GM04504 (cell line): ENCODE results near the gene DYSF.
"Not testable (repeated sequence)": the region's sequence is repeated elsewhere in the genome, so short reads cannot be mapped to it uniquely, and the experiment has no call there.

Experiments used
- DNase-seq: peaks from one replicate; pipeline ENCODE4 v3.0.0-alpha.2; 2012; ENCODE audit warnings: low read depth

The DYSF gene

GRCh38 chr2:71472019-71472418 lies 18.7 kb downstream of the DYSF start:
- no peak for DNase-seq

GRCh38 chr2:71473346-71474031 lies 20.1 kb downstream of the DYSF start:
- DNase-seq = no peak

GRCh38 chr2:71474116-71474743 lies 20.9 kb downstream of the DYSF start:
- DNase-seq = no peak

- no peak for DNase-seq
These were observed 21.5 kb downstream of the DYSF start for GRCh38 chr2:71474744-71475397.

GRCh38 chr2:71476495-71476894 lies 23.1 kb downstream of the DYSF start:
- no peak for DNase-seq

- no peak for DNase-seq
These were observed 23.9 kb downstream of the DYSF start for GRCh38 chr2:71477231-71477691.

GRCh38 chr2:71478806-71479205 lies 25.4 kb downstream of the DYSF start:
- no peak for DNase-seq

- no peak for DNase-seq
These were observed 25.9 kb downstream of the DYSF start for GRCh38 chr2:71479261-71479660.

- DNase-seq = no peak
These were observed 27.8 kb downstream of the DYSF start for GRCh38 chr2:71481111-71481510.

GRCh38 chr2:71482055-71482454 lies 28.7 kb downstream of the DYSF start:
- DNase-seq = no peak

GRCh38 chr2:71483246-71483645 lies 29.9 kb downstream of the DYSF start:
- no peak for DNase-seq

GRCh38 chr2:71484354-71484753 lies 31.0 kb downstream of the DYSF start:
- no peak for DNase-seq

- DNase-seq = no peak
These were observed 33.7 kb downstream of the DYSF start for GRCh38 chr2:71486881-71487640.

GRCh38 chr2:71491551-71491950 lies 38.2 kb downstream of the DYSF start:
- not testable (repeated sequence) for DNase-seq

- no peak for DNase-seq
These were observed 38.8 kb downstream of the DYSF start for GRCh38 chr2:71492112-71492511.

GRCh38 chr2:71494091-71494490 lies 40.7 kb downstream of the DYSF start:
- no peak for DNase-seq

GRCh38 chr2:71494523-71495155 lies 41.3 kb downstream of the DYSF start:
- DNase-seq = no peak

- DNase-seq = no peak
These were observed 42.9 kb downstream of the DYSF start for GRCh38 chr2:71496156-71496770.

- DNase-seq = peak; percentile 41
These were observed 44.9 kb downstream of the DYSF start for GRCh38 chr2:71498261-71498701.

GRCh38 chr2:71499691-71500090 lies 46.3 kb downstream of the DYSF start:
- no peak for DNase-seq

GRCh38 chr2:71500426-71501079 lies 47.2 kb downstream of the DYSF start:
- no peak for DNase-seq
